ENCODE data around the gene IMPDH2. TPM values are rescaled to one million over a fixed set of nuclear protein-coding genes. Genes with fewer than 3 reads are reported as not detected.

The IMPDH2 gene
- total and polyA plus RNA-seq, 2 donors (not counting 1 experiment from before 2014, with no cell fraction given), result 187 to 448 TPM

DNA sequence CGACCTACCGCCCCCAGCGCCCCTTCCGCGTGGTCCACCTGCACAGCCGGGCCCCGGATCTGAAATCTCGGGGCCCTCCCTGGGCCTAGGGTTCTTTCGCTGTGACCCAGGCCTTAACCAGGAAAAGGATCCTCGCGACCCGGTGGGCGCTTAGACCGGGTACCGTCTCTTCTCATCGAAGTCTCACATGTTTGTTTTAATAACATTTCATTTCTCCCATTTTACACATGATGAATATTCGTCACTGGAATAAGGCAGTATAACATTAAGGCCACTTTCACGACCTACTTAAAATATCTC lies 10.5 kb downstream of the IMPDH2 start:
- no peak overlapping the region for H2AFZ ChIP-seq (ENCODE audit: low read length)
- peak overlapping the region; percentile 87 for H3K27ac ChIP-seq (ENCODE audit: insufficient read depth, low read length)
- DNase-seq (ENCODE audit: low read depth in 2 of 2), result no peak
- H3K4me3 ChIP-seq (replicated peaks in 1 of 4; ENCODE audit: control extremely low read depth in 1 of 4, insufficient read depth in 1 of 4, low read depth in 3 of 4, low read length in 4 of 4), result peak overlapping the region; percentile 74 to 92 (median 80)
- H3K36me3 ChIP-seq (ENCODE audit: control insufficient read depth, insufficient read depth, low read length), result peaks cover 32% of the 10 kb centered on the region
- H3K9ac ChIP-seq (ENCODE audit: insufficient read depth, low read length), result peak overlapping the region; percentile 76
- peaks cover 32% of the 10 kb centered on the region for H3K79me2 ChIP-seq (ENCODE audit: control insufficient read depth, insufficient read depth, low read length)
- H3K4me2 ChIP-seq (ENCODE audit: extremely low read depth, insufficient read depth, low read length), result peak overlapping the region; percentile 99
- no peak for TF ChIP-seq EZH2 (IDR thresholded peaks at IDR 0.05; ENCODE audit: low read length, missing control alignments)
- TF ChIP-seq, protein P1, sequence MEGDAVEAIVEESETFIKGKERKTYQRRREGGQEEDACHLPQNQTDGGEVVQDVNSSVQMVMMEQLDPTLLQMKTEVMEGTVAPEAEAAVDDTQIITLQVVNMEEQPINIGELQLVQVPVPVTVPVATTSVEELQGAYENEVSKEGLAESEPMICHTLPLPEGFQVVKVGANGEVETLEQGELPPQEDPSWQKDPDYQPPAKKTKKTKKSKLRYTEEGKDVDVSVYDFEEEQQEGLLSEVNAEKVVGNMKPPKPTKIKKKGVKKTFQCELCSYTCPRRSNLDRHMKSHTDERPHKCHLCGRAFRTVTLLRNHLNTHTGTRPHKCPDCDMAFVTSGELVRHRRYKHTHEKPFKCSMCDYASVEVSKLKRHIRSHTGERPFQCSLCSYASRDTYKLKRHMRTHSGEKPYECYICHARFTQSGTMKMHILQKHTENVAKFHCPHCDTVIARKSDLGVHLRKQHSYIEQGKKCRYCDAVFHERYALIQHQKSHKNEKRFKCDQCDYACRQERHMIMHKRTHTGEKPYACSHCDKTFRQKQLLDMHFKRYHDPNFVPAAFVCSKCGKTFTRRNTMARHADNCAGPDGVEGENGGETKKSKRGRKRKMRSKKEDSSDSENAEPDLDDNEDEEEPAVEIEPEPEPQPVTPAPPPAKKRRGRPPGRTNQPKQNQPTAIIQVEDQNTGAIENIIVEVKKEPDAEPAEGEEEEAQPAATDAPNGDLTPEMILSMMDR (conservative IDR thresholded peaks at IDR 0.05 in 1 of 2, IDR thresholded peaks at IDR 0.05 in 1 of 2; ENCODE audit: low read depth in 1 of 2, low read length in 2 of 2), result no peak
- peaks cover 11% of the 10 kb centered on the region for H3K4me1 ChIP-seq (ENCODE audit: control insufficient read depth, extremely low read depth, insufficient read depth, low read length)
- H4K20me1 ChIP-seq (ENCODE audit: control insufficient read depth, extremely low read depth, insufficient read depth, low read length), result no peaks in the 10 kb centered on the region
- no peaks in the 10 kb centered on the region for H3K27me3 ChIP-seq (ENCODE audit: control insufficient read depth, insufficient read depth, low read length)
- no peaks in the 10 kb centered on the region for H3K9me3 ChIP-seq (ENCODE audit: control insufficient read depth, insufficient read depth, low read depth, low read length)

DNA sequence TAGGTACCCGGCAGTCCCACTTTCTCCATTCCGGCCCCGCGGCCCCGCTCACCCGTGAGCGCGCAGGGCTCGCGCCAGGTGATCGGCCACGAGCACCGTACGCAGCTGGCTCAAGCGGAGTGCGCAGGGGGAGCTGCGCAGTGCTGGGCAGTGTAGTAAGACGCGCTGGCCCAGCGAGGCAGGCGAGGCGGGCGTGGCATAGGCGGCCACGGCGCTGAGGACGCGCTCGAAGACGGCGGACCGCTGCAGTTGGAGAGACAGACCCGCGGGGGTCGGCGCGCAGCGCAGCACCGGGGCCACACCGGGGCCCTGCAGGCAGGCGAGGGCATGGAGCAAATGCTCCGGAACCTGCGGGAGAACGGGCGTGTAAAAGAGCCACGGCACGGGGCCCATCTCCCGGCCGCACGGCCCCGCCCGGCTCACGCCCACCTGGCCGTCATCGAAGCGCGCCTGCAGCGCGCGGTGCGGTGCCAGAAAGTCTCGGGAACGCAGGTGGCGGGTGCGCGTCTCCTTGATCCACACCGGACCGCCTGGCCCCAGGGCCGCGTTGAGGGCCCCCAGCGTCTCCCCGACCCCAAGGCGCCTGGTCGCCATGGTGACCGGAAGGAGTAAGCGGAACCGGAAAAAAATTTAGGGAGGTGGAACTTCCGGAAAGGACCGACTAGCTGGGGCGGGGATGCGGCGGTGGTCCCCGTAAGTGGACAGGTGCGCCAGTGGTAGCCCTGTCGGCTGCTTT lies 11.1 kb downstream of the IMPDH2 start, which contains the start of gene DALRD3:
TSS of gene DALRD3 (minus strand) at position 610 of the 736 bp plus-strand sequence. CDS start at position 594, 16 bp downstream.
- peaks cover 33% of the 10 kb centered on the region for H3K79me2 ChIP-seq (ENCODE audit: control insufficient read depth, insufficient read depth, low read length)
- peak within 1 kb of the TSS; percentile 62 for H2AFZ ChIP-seq (ENCODE audit: low read length)
- H3K4me2 ChIP-seq (ENCODE audit: extremely low read depth, insufficient read depth, low read length), result peak within 1 kb of the TSS; percentile 99
- peaks cover 32% of the 10 kb centered on the region for H3K36me3 ChIP-seq (ENCODE audit: control insufficient read depth, insufficient read depth, low read length)
- TF ChIP-seq EZH2 (IDR thresholded peaks at IDR 0.05; ENCODE audit: low read length, missing control alignments), result no peak
- TF ChIP-seq, protein P1 (conservative IDR thresholded peaks at IDR 0.05 in 1 of 2, IDR thresholded peaks at IDR 0.05 in 1 of 2; ENCODE audit: low read depth in 1 of 2, low read length in 2 of 2), result no peak
- H3K27ac ChIP-seq (ENCODE audit: insufficient read depth, low read length), result peak within 1 kb of the TSS; percentile 87
- no peaks in the 10 kb centered on the region for H3K9me3 ChIP-seq (ENCODE audit: control insufficient read depth, insufficient read depth, low read depth, low read length)
- H3K4me3 ChIP-seq (replicated peaks in 1 of 4; ENCODE audit: control extremely low read depth in 1 of 4, insufficient read depth in 1 of 4, low read depth in 3 of 4, low read length in 4 of 4), result peak within 1 kb of the TSS; percentile 74 to 92 (median 80)
- no peaks in the 10 kb centered on the region for H4K20me1 ChIP-seq (ENCODE audit: control insufficient read depth, extremely low read depth, insufficient read depth, low read length)
- H3K27me3 ChIP-seq (ENCODE audit: control insufficient read depth, insufficient read depth, low read length), result no peaks in the 10 kb centered on the region
- DNase-seq (ENCODE audit: low read depth in 2 of 2), result peak; percentile 51 to 67
- peaks cover 11% of the 10 kb centered on the region for H3K4me1 ChIP-seq (ENCODE audit: control insufficient read depth, extremely low read depth, insufficient read depth, low read length)
- peak within 1 kb of the TSS; percentile 76 for H3K9ac ChIP-seq (ENCODE audit: insufficient read depth, low read length)

- peaks cover 28% of the 10 kb centered on the region for H3K36me3 ChIP-seq (ENCODE audit: control insufficient read depth, insufficient read depth, low read length)
- no peak for DNase-seq (ENCODE audit: low read depth in 2 of 2)
- H3K27ac ChIP-seq (ENCODE audit: insufficient read depth, low read length), result peak overlapping the region; percentile 87
- peak overlapping the region; percentile 99 for H3K4me2 ChIP-seq (ENCODE audit: extremely low read depth, insufficient read depth, low read length)
- H3K79me2 ChIP-seq (ENCODE audit: control insufficient read depth, insufficient read depth, low read length), result peaks cover 33% of the 10 kb centered on the region
- H4K20me1 ChIP-seq (ENCODE audit: control insufficient read depth, extremely low read depth, insufficient read depth, low read length), result no peaks in the 10 kb centered on the region
- peak overlapping the region; percentile 62 for H2AFZ ChIP-seq (ENCODE audit: low read length)
- H3K9ac ChIP-seq (ENCODE audit: insufficient read depth, low read length), result peak overlapping the region; percentile 76
- TF ChIP-seq, protein P1 (conservative IDR thresholded peaks at IDR 0.05 in 1 of 2, IDR thresholded peaks at IDR 0.05 in 1 of 2; ENCODE audit: low read depth in 1 of 2, low read length in 2 of 2), result no peak
- no peak for TF ChIP-seq EZH2 (IDR thresholded peaks at IDR 0.05; ENCODE audit: low read length, missing control alignments)
- no peaks in the 10 kb centered on the region for H3K9me3 ChIP-seq (ENCODE audit: control insufficient read depth, insufficient read depth, low read depth, low read length)
- H3K4me3 ChIP-seq (replicated peaks in 1 of 4; ENCODE audit: control extremely low read depth in 1 of 4, insufficient read depth in 1 of 4, low read depth in 3 of 4, low read length in 4 of 4), result peak overlapping the region; percentile 74 to 92 (median 80)
- H3K4me1 ChIP-seq (ENCODE audit: control insufficient read depth, extremely low read depth, insufficient read depth, low read length), result peaks cover 9% of the 10 kb centered on the region
- no peaks in the 10 kb centered on the region for H3K27me3 ChIP-seq (ENCODE audit: control insufficient read depth, insufficient read depth, low read length)
Observed at GRCh38 chr3:49017229-49017970, 11.8 kb downstream of the IMPDH2 start.
